Bronchial epithelial cell (primary cell): Measurements from ENCODE around the gene KLHL40. TPM values are rescaled to one million over a fixed set of nuclear protein-coding genes. Genes with fewer than 3 reads are reported as not detected.

ENCODE experiments used
- DNase-seq: peaks from one replicate; pipeline ENCODE4 v3.0.0-alpha.2; 2010; ENCODE audit warnings: low read depth
- FAIRE-seq: peaks from 2 replicates; lab custom pipeline; 2011; peaks lifted over from hg19 to GRCh38; lab: Jason Lieb, UNC
- H3K27me3 ChIP-seq: 2 replicates; pipeline ENCODE4 v1.5.1; 2011; ENCODE audit warnings: low read length; ENCODE audit not compliant: control insufficient read depth, insufficient read depth
- H3K36me3 ChIP-seq: 2 replicates; pipeline ENCODE4 v1.5.1; 2011; ENCODE audit warnings: low read length; ENCODE audit not compliant: control insufficient read depth, insufficient read depth
- H3K4me3 ChIP-seq: 2 replicates; pipeline ENCODE4 v1.5.1; 2011; ENCODE audit warnings: mild to moderate bottlenecking, low read depth, low read length, control low read depth
- total RNA-seq: library from RNA; depleted of rRNA; stranded (reverse); fragments of >200 nt; gene quantifications from 2 replicates; pipeline ENCODE4 v1.2.1, GENCODE V29; 2014
- TF ChIP-seq, protein P1 (sequence below): IDR thresholded peaks from 2 replicates; pipeline ENCODE4 v1.5.1; 2011; ENCODE audit warnings: mild to moderate bottlenecking, moderate library complexity, low read length, control low read depth, inconsistent platforms; ENCODE audit not compliant: insufficient read depth, severe bottlenecking

The KLHL40 gene
- total RNA-seq, 1 donor from 2014 or later = not detected

GRCh38 chr3:42691816-42692666 is 6.7 kb downstream of the KLHL40 start:
- Histone ChIP-seq H3K4me3 (no peak overlapping the region), H3K36me3 (no peaks in the 10 kb centered on the region), H3K27me3 (peaks cover 1% of the 10 kb centered on the region)
- no peak for DNase-seq
- TF ChIP-seq, protein P1, sequence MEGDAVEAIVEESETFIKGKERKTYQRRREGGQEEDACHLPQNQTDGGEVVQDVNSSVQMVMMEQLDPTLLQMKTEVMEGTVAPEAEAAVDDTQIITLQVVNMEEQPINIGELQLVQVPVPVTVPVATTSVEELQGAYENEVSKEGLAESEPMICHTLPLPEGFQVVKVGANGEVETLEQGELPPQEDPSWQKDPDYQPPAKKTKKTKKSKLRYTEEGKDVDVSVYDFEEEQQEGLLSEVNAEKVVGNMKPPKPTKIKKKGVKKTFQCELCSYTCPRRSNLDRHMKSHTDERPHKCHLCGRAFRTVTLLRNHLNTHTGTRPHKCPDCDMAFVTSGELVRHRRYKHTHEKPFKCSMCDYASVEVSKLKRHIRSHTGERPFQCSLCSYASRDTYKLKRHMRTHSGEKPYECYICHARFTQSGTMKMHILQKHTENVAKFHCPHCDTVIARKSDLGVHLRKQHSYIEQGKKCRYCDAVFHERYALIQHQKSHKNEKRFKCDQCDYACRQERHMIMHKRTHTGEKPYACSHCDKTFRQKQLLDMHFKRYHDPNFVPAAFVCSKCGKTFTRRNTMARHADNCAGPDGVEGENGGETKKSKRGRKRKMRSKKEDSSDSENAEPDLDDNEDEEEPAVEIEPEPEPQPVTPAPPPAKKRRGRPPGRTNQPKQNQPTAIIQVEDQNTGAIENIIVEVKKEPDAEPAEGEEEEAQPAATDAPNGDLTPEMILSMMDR = no peak
- no peak for FAIRE-seq

DNA sequence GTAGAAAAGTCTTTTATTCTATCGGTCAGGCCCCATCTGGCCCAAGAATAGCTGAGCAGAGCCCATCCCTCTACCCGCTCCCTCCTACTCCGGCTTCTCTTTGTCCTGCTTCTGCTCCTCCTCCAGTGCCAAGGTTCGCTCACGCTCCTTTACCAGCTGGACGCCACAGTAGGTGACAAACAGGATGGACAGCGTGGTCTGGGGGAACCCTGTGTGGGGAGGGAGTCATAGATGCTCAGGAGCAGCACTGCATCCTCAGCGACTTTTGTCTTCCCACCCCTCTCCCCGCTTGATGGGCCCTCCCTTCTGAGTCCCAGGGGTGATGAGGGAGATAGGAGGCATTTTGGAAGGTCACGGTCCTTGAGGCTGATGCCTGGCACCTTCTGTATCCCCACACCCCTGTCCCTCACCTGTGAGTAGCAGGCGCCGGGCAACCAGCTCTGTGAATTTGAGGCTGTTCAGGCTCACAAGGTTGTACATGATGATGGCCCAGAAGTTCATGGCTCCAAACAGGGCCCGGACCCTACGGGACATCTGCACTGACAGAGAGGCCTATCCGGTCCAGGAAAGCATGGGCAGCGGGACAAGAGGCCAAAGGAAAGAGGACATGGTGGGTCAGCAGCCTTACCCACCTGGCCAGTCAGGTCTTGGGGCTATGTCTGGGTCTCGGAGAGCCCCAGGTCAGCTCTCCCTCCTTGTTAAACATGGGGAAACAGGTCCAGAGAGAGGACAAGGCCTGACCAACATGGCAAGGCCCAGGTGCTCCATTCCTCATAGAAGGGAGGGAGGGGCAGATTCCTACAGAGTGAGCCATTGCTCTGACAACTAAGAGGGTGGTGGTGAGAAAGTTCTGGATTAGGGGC is 7.6 kb downstream of the KLHL40 start:
- no peak overlapping the region for H3K4me3 ChIP-seq
- H3K36me3 ChIP-seq = no peaks in the 10 kb centered on the region
- TF ChIP-seq, protein P1 = no peak
- FAIRE-seq (peak; percentile 68), DNase-seq (peak; percentile 38)
- H3K27me3 ChIP-seq = no peaks in the 10 kb centered on the region

DNA sequence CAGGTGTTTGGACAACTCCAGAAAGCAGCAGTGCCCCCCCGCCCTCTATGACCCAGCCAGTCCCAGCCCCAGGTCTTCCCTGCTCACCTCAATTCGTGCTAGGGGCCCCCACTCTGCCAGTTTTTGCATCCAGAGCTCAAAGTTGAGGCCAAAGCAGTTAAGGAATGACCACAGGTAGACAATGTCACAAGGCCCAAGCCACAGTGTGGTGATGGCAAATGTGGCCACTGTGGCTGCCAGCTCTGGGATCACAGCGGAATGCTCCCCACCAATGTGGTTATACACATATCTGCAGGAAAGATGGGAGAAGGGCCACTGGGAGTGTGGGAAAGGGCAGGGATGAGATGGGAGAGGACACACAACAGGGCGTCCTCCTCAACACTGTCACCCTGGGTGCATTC is 8.2 kb downstream of the KLHL40 start:
- no peak for DNase-seq
- TF ChIP-seq, protein P1 = no peak
- no peaks in the 10 kb centered on the region for H3K36me3 ChIP-seq
- no peak for FAIRE-seq
- H3K27me3 ChIP-seq = no peaks in the 10 kb centered on the region
- no peak overlapping the region for H3K4me3 ChIP-seq

- H3K36me3 ChIP-seq = no peaks in the 10 kb centered on the region
- FAIRE-seq (no peak), DNase-seq (no peak)
- TF ChIP-seq, protein P1 = no peak
- no peaks in the 10 kb centered on the region for H3K27me3 ChIP-seq
- no peak overlapping the region for H3K4me3 ChIP-seq
Measured at GRCh38 chr3:42694366-42694765, 9.0 kb downstream of the KLHL40 start.

- no peak for DNase-seq
- Histone ChIP-seq H3K36me3 (no peaks in the 10 kb centered on the region), H3K27me3 (no peaks in the 10 kb centered on the region), H3K4me3 (no peak overlapping the region)
- TF ChIP-seq, protein P1 = no peak
- FAIRE-seq = no peak
Measured at GRCh38 chr3:42696356-42697288, 11.3 kb downstream of the KLHL40 start.
